ENCODE data around the gene ZNG1F.
"Not testable (repeated sequence)": the region's sequence is repeated elsewhere in the genome, so short reads cannot be mapped to it uniquely, and the experiment has no call there.

- not testable (repeated sequence) for TF ChIP-seq CEBPZ (IDR thresholded peaks at IDR 0.05; ENCODE audit: low read length); ZFAT (CRISPR knock-in tag; conservative IDR thresholded peaks at IDR 0.05); NFYC (CRISPR knock-in tag; IDR thresholded peaks at IDR 0.05); ZSCAN21 (CRISPR knock-in tag; IDR thresholded peaks at IDR 0.05; ENCODE audit: borderline replicate concordance); MEIS1 (CRISPR knock-in tag; IDR thresholded peaks at IDR 0.05; ENCODE audit: borderline replicate concordance); GMEB2 (CRISPR knock-in tag; IDR thresholded peaks at IDR 0.05; ENCODE audit: low read depth); BRF2 (CRISPR knock-in tag; IDR thresholded peaks at IDR 0.05); ZFP41 (CRISPR knock-in tag; IDR thresholded peaks at IDR 0.05; ENCODE audit: borderline replicate concordance)
- TF ChIP-seq, protein P1, sequence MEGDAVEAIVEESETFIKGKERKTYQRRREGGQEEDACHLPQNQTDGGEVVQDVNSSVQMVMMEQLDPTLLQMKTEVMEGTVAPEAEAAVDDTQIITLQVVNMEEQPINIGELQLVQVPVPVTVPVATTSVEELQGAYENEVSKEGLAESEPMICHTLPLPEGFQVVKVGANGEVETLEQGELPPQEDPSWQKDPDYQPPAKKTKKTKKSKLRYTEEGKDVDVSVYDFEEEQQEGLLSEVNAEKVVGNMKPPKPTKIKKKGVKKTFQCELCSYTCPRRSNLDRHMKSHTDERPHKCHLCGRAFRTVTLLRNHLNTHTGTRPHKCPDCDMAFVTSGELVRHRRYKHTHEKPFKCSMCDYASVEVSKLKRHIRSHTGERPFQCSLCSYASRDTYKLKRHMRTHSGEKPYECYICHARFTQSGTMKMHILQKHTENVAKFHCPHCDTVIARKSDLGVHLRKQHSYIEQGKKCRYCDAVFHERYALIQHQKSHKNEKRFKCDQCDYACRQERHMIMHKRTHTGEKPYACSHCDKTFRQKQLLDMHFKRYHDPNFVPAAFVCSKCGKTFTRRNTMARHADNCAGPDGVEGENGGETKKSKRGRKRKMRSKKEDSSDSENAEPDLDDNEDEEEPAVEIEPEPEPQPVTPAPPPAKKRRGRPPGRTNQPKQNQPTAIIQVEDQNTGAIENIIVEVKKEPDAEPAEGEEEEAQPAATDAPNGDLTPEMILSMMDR (CRISPR knock-in tag; IDR thresholded peaks at IDR 0.05), result not testable (repeated sequence)
Observed at GRCh38 chr9:41128581-41128980, 60.5 kb downstream of the ZNG1F start, which contains the start of gene FOXD4L6.

Measured in HepG2 (cell line).